Endodermal cell (in vitro differentiated cells): Measurements from ENCODE around the gene DRD2. TPM values are rescaled to one million over a fixed set of nuclear protein-coding genes. Genes with fewer than 3 reads are reported as not detected.

Source experiments
- DNase-seq: peaks from one replicate; pipeline ENCODE4 v3.0.0-alpha.2; 2017
- H3K27ac ChIP-seq: 2 replicates; pipeline ENCODE4 v1.5.1; 2013; ENCODE audit warnings: mild to moderate bottlenecking, low read depth, low read length, moderate library complexity
- H3K27me3 ChIP-seq: 2 replicates; pipeline ENCODE4 v1.6.1; 2013; ENCODE audit warnings: mild to moderate bottlenecking, low read length, moderate library complexity; ENCODE audit not compliant: insufficient read depth, control insufficient read depth, poor library complexity, severe bottlenecking
- H3K36me3 ChIP-seq: 2 replicates; pipeline ENCODE4 v1.7.0; 2013; ENCODE audit warnings: mild to moderate bottlenecking, low read length, moderate library complexity; ENCODE audit not compliant: control insufficient read depth, insufficient read depth
- H3K4me1 ChIP-seq: one replicate; pipeline ENCODE4 v1.7.0; 2013; ENCODE audit warnings: low read length; ENCODE audit not compliant: control insufficient read depth, insufficient read depth
- H3K4me3 ChIP-seq: 2 replicates; pipeline ENCODE4 v1.5.1; 2013; ENCODE audit warnings: mild to moderate bottlenecking, low read length, moderate library complexity
- H3K9ac ChIP-seq: 2 replicates; pipeline ENCODE4 v1.6.1; 2013; ENCODE audit warnings: mild to moderate bottlenecking, low read length, moderate library complexity; ENCODE audit not compliant: poor library complexity, severe bottlenecking; ENCODE audit errors: extremely low read depth
- H3K9me3 ChIP-seq: 2 replicates; pipeline ENCODE4 v1.6.1; 2013; ENCODE audit warnings: mild to moderate bottlenecking, low read length, moderate library complexity; ENCODE audit not compliant: control insufficient read depth
- H3K27ac Mint-ChIP-seq: 2 replicates; pipeline ENCODE4 v1.8.0; 2020; ENCODE audit warnings: mixed read lengths
- H3K27me3 Mint-ChIP-seq: 2 replicates; pipeline ENCODE4 v1.8.0; 2021; ENCODE audit warnings: mild to moderate bottlenecking, mixed read lengths; ENCODE audit not compliant: insufficient read depth
- H3K36me3 Mint-ChIP-seq: 2 replicates; pipeline ENCODE4 v1.8.0; 2020; ENCODE audit warnings: low read depth, mixed read lengths
- H3K4me1 Mint-ChIP-seq: 2 replicates; pipeline ENCODE4 v1.8.0; 2020; ENCODE audit warnings: mixed read lengths
- H3K4me3 Mint-ChIP-seq: 2 replicates; pipeline ENCODE4 v1.8.0; 2020; ENCODE audit warnings: mild to moderate bottlenecking, moderate library complexity, mixed read lengths
- H3K9me3 Mint-ChIP-seq: 2 replicates; pipeline ENCODE4 v1.8.0; 2020; ENCODE audit warnings: mild to moderate bottlenecking, mixed read lengths
- CTCF ChIP-seq: fragments of 200-600 bp; sonication (generic); conservative IDR thresholded peaks from 2 replicates; pipeline ENCODE4 v1.5.0; 2021; ENCODE audit warnings: antibody characterized with exemption, mild to moderate bottlenecking
- WGBS, 2 experiments: methylation state at CpG; one replicate each; pipeline versions ENCODE4 v1.1.5 to v1.1.7; 2013; ENCODE audit warnings: missing lambda C conversion rate in 2 of 2, mixed read lengths in 1 of 2; ENCODE audit not compliant: insufficient coverage in 1 of 2, insufficient read length in 1 of 2; 5-methylcytosine and 5-hydroxymethylcytosine counted together
- total RNA-seq, 2 donors: library from RNA; stranded (reverse); fragmentation: NEBNext Ultra II Directional in 1 of 2; extraction: Animal tissue kit (Norgen Biotek cat#: 25700) in 1 of 2; gene quantifications; 2 replicates in 1 of 2; 3 replicates in 1 of 2; pipeline ENCODE4 v1.2.1, GENCODE V29; 2021

Gene DRD2
- total RNA-seq, 2 donors from 2014 or later: 0.35 to 2.1 TPM

DNA sequence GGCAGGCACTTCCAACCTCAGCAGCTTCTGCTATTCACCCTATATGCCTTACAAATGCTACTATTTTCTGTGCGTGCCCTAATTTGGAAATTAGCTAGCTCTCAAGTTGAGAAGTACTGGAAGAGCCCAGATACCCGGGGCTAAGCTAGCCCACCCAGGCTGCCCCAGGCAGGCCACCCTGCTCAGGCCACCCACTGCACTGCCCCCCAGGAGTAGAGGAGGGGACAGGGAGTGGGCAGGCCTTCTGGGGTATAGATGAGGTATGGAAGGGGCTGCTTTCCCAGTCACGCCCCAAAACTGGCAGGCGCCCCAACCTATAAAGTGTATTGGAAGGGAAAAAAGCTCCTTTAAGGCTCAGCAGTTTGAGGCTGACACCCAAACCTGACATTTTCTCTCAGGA lies 43.5 kb downstream of the DRD2 start:
- Mint-ChIP-seq H3K9me3 (peaks cover 9% of the 10 kb centered on the region), H3K27ac (no peak overlapping the region), H3K27me3 (peaks cover 28% of the 10 kb centered on the region), H3K4me1 (peaks cover 27% of the 10 kb centered on the region), H3K36me3 (no peaks in the 10 kb centered on the region), H3K4me3 (no peak overlapping the region)
- DNase-seq: no peak
- Histone ChIP-seq H3K9ac (no peak overlapping the region), H3K4me3 (no peak overlapping the region), H3K36me3 (no peaks in the 10 kb centered on the region), H3K27ac (no peak overlapping the region), H3K9me3 (peaks cover 12% of the 10 kb centered on the region), H3K4me1 (peaks cover 8% of the 10 kb centered on the region), H3K27me3 (no peaks in the 10 kb centered on the region)
- no peak for TF ChIP-seq CTCF
- 90 to 97% methylated on average over 2 to 4 of the region's 4 CpGs for WGBS, 2 experiments

DNA sequence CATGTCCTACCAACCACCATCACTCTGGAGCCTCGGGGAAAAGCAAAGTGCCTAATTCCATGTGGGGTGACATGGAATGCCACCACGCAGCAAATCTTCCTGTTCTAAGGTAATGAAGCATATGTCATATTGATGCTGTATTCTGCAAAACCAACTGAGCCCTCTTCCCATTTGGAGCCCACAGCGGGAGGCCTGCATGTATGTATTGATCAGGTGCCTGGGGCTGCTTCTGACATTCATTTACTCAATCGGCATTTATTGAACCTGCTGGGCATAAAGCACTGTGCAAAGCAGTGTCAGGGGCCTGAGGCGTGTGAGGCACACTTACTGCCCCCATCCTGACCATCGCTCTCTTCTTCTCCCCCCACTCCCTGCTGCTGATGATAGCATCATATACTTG lies 48.5 kb downstream of the DRD2 start:
- Mint-ChIP-seq H3K27me3 (peaks cover 28% of the 10 kb centered on the region), H3K4me1 (peaks cover 16% of the 10 kb centered on the region), H3K27ac (no peak overlapping the region), H3K36me3 (no peaks in the 10 kb centered on the region), H3K4me3 (no peak overlapping the region), H3K9me3 (peaks cover 9% of the 10 kb centered on the region)
- H3K4me1 ChIP-seq: peaks cover 8% of the 10 kb centered on the region
- no peak overlapping the region for H3K4me3 ChIP-seq
- no peak overlapping the region for H3K9ac ChIP-seq
- no peak overlapping the region for H3K27ac ChIP-seq
- no peak for DNase-seq
- H3K36me3 ChIP-seq: no peaks in the 10 kb centered on the region
- peaks cover 28% of the 10 kb centered on the region for H3K27me3 ChIP-seq
- no peak for TF ChIP-seq CTCF
- 91 to 96% methylated on average over 4 to 6 of the region's 6 CpGs for WGBS, 2 experiments
- peaks cover 12% of the 10 kb centered on the region for H3K9me3 ChIP-seq

- no peaks in the 10 kb centered on the region for H3K9me3 ChIP-seq
- Mint-ChIP-seq H3K27ac (no peak overlapping the region), H3K4me1 (peaks cover 7% of the 10 kb centered on the region), H3K27me3 (peaks cover 58% of the 10 kb centered on the region), H3K36me3 (no peaks in the 10 kb centered on the region), H3K4me3 (no peak overlapping the region), H3K9me3 (no peaks in the 10 kb centered on the region)
- H3K27ac ChIP-seq: no peak overlapping the region
- H3K4me1 ChIP-seq: no peaks in the 10 kb centered on the region
- H3K27me3 ChIP-seq: peaks cover 53% of the 10 kb centered on the region
- H3K4me3 ChIP-seq: no peak overlapping the region
- DNase-seq: no peak
- no peak overlapping the region for H3K9ac ChIP-seq
- WGBS, 2 experiments: 43 to 50% methylated on average over 2 of the region's 2 CpGs
- no peaks in the 10 kb centered on the region for H3K36me3 ChIP-seq
- TF ChIP-seq CTCF: no peak
Measured at GRCh38 chr11:113420808-113421207, 54.4 kb downstream of the DRD2 start.
